Measurements from ENCODE around the gene CLDN9.

The CLDN9 gene

DNA sequence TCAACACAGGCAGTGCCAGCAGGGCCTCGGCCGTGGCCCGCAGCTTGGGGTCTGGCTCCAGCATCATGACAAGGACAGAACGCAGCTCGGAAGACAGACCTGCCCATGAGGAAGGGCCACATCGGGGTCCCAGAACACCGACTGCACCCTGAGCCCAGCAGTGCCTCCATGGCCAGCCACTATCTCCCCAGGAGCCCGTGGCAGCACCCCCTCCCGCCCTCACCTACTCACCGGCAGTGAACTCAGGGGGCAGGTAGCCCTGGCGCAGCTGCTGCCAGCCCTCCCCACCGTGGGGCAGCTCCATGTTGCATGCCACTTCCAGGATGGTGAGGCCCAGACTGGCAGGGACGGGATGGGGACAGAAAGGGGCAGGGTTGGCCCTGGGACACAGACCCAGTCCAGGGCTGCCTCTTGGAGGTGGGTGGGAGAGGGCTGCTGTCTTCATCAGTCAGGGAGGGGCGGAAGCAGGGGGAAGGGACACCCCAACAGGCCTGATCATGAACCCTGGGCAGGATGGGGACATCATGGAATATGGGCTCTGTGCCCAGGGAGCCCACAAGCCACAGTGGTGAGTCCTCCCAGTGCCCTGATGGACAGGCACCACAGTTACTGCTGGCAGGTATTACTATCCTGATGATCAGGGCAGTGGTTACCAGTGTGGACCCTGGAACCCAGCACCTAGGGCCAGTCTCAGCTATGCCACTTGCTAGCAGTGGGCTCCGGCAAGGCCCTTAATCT, 38.2 kb upstream of the CLDN9 start:
- DNase-seq = no peak

DNA sequence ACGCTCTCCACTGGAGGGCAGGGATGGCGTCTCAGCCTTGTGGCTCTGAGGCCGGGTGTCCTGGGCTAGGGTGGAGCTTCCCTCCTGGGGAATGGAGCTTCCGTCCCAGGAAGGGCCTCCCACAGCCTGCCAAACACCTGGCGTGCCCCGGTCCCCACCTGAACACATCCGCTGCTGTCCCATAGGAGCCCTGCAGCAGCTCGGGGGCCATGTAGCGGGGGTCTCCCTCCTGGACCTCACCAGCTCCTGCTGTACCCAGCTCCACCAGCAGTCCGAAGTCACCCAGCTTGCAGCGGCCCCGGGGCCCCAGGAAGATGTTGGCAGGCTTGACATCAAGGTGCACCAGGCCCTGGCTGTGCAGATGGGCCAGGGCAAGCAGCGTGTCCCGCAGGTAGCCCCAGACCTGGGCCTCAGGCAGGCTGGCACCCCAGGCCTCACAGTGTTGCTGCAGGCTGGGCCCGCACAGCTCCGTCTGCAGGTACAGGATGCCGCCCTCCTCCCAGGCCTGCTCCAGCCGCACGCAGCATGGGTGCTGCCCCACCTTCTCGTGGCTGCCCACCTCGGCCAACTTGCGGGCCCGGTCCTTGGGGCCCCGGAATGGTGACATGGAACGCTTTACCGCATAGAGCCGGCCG, 37.4 kb upstream of the CLDN9 start:
- no peak for DNase-seq

DNA sequence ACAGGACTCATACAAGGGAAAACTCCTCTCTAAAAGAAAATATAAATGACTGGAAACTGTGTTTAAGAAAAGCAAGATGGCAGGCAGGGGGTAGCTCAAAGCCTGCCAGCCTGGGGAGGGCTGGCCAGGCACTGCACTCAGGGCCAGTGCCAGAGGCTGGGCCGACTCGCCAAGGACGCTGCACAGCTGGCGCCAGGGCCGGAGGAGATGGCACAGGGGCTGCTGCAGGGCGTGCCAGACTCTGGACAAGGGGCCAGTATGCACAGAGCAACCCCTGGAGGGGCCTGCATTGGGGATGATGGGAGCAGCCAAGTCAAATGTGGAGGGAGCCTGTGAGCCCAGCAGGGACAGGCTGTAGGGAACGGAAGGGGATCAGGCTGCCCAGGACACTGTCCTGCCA, 36.5 kb upstream of the CLDN9 start:
- DNase-seq = no peak

DNA sequence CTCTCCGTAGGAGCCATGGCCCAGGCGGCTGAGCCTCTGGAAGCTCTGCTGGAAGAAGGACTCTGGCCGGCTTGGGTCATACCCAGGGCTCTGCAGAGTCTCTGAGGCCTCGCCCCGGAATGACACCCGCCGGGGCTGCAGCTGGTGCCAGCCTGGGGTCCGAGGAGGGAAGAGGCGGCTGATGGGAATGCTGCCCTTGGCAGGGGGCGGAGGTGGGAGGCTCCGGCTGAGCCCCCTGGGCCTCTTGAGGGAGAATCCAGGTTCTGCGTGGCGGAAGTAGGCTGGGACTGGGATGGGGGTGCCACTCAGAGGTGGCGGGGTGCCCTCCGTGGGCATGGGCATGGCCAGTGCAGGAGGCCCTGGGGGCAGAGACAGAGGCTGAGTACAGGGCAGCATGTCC, 36.0 kb upstream of the CLDN9 start:
- DNase-seq = no peak

DNA sequence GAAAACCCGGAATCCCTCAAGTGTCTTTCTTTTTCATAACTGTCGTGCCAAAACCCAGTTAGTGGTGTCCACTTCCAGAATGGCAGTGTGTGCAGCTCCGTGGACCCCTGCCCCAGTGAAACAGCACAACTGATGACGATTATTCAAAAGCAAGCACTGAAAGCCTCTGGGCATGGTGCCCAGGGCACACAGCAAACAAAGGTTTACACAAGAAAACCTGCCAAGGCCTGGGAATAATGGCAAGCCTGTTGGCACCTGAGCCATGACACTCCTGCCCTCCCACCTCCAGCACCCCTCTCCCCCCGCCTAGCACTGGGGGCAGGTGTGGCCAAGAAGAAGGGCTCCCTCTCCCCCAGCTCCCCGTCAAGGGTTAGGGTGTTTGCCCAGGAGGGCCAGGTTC, 35.3 kb upstream of the CLDN9 start:
- DNase-seq = no peak

DNA sequence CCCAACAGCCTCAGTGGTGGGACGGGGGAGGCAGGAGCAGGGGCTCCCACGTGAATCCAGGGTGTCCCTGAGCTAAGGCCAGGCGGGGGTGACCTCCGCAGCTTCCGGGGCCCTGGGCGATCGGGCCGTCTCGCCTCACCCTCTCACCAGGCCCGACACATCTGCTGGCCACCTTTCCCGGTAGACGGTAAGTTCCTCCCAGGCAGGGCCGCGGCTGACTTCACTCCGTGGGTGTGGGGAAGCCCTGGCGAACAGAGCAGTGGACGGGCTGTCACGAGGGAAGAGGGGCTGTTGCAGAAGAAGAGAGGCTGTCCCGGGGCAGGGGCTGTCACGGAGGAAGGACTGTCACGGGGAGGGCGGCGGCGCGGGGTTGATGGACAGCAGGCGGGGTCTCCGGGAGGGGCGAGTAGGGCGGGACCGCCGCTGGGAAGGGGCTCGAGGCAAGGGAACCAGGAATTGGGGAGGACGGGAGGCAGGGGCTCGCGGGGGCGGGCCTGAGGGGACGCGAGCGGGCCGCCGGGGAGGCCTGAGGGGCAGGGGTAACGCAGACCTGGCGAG, 33.0 kb upstream of the CLDN9 start:
- peak; percentile 50 for DNase-seq

DNA sequence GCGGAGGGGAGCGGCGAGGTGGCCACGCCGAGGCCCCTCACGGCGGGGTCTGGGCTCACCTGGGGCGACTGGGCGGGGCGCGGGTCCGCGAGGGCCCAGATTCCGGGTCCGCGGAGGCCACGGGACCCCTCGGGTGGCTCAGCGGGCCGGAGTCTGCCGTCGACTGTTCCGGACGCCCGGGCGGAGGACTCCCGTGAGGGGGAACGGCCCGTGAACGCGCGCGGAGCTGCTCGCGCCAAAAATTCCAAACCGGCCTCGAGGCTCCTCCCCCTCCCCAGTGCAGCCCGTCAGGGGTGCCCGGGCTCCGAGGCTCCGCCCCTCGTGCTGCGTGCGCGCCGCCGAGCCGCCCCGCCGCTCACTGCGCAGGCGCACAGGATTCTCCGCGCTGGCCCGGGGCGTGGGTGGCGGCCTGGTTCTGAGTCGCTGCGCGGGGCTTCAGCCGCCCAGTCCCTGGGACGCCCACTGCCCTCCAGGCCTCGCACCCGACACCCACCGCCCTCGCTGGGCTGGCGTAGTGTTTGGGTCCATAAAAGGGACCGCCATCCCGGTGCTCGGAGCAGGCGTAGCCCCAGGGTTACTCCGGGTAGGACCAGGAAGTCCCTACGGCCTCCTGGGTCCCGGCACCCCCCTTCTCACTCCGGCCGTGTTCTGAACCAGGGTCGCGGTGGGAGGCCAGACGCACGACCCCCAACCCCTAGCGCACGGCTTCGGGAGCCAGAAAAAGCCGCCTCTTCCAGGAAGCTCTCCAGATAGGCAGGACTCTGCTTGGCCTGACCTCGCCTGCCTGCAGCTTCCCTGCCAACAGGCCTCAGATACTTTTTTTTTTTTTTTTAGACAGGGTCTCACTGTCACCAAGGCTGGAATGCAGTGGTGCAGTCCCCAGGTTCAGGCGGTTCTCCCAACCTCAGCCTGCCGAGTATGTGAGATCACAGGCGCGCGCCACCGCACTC, 32.2 kb upstream of the CLDN9 start, which contains the start of gene PKMYT1:
Gene PKMYT1 (minus strand): TSS at position 220 of the 950 bp plus-strand sequence. CDS start 789 bp downstream, outside the sequence.
- DNase-seq = peak; percentile 97

DNA sequence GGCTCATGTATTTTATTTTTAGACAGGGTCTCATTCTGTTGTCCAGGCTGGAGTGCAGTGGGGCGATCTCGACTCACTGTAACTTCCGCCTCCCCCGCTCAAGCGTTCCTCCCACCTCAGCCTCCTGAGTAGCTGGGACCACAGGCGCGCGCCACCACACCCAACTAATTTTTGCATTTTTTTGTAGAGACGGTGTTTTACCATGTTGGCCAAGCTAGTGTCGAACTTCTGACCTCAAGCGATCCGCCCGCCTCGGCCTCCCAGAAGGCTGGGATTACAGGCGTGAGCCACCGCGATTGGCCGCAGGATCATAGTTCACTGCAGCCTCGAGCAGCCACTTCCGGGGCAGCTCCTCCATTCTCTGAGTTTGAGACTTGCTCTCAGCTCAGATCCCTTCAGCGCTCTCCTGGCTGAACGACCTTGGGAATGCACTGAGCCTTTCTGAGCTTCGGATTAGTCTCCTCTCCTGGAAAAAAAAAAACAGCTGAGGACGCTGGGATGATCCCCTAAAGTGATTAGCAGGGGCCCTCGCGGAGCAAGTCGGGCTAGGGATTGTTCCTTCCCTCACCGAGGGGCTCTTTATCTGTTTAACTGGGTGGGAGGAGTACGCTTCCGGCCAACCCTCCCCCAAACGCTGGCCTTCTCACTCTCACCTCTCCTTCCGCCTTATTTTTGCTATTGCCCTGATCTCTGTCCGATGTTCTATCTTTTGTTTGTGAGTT, 31.4 kb upstream of the CLDN9 start:
- DNase-seq = no peak

DNA sequence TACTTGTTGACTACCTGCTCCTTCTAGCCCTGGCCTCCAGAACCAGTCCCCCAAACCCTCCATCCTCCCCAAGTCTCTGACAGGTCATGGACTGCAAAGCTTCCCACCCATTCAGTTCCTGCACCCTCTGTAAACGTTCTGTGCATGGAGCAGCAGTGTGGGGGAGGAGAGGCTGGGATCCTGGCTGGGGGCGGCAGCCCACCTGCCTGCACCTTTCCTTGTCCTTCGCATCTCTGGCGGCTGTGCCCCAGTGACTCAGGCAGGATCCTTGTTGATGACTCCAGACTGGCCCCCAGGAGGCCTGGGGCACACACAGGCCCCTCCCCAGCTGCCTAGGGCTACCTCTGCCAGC, 30.8 kb upstream of the CLDN9 start:
- DNase-seq = no peak

DNA sequence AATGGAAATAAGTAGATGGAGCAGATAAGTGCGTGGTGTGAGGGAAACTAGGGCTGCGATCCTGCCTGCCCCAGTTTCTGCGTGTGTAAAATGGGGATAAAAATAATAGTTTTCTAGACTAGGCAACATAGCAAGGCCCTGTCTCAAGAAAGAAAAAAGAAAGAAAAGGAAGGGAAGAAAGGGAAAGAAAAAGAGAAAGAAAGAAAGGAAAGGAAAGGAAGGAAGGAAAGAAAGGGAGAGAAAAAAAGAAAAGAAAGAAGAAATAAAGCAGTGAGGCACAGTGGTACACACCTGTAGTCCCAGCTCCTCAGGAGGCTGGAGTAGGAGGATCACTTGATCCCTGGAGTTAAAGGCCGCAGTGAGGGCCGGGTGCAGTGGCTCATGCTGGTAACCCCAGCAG, 30.3 kb upstream of the CLDN9 start:
- no peak for DNase-seq

DNA sequence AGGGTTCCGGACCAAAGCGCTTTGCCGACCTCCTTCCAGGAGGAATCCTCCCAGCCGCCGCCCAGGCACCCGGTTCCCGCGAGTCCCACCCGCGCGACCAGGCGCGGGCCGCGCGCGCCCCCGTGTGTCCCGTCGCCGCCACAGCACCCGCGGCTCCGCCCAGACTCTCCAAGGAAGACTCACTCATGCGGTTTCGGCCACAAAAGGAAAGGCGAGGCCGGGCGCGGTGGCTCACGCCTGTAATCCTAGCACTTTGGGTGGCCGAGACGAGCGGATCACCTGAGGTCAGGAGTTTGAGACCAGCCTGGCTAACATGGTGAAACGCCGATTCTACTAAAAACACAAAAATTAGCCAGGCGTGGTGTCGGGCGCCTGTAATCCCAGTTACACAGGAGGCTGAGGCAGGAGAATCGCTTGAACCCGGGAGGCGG, 29.0 kb upstream of the CLDN9 start:
- peak; percentile 89 for DNase-seq

DNA sequence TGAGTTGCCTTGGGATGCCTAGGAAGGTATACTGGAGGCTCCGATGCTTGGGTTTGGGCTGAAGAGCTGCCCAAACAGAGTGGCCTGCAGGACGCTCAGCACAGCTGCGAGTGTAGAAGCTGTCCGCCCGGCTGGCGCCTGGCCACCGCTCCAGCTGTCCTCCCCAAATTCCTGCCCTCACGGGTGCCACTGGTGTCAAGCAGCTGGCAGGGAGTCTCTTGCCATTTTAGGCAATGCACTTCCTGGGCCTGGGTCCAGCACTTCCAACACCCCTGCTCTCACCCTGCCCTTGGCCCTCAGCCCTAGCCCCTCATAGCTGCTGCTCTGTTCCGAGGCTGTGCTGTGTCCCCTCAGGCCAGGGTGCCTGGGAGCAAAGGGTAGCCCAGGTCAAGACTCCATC, 27.3 kb upstream of the CLDN9 start:
- DNase-seq = no peak

DNA sequence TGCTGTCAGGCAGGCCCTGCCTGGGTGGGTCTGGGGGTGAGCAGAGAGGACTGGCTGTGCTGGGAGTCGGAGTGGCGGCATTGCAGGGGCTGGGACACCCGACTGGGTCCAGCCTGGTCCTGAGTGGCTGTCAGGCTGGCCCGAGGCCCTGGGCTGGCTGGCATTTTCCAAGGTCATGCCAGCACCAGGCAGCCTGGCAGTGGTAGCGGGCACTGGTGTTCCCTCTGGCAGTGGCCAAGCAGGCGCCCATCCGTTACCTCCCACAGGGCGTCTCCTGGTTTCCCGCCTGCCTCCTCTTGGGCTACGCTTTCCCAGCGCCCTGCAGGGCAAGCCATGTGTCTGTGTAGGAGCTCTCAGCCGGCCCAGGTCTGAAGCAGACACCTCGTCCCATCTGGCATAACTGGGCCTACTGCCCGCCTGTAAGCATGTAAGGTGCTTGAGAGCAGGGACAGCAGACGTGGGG, 26.8 kb upstream of the CLDN9 start:
- DNase-seq = no peak

DNA sequence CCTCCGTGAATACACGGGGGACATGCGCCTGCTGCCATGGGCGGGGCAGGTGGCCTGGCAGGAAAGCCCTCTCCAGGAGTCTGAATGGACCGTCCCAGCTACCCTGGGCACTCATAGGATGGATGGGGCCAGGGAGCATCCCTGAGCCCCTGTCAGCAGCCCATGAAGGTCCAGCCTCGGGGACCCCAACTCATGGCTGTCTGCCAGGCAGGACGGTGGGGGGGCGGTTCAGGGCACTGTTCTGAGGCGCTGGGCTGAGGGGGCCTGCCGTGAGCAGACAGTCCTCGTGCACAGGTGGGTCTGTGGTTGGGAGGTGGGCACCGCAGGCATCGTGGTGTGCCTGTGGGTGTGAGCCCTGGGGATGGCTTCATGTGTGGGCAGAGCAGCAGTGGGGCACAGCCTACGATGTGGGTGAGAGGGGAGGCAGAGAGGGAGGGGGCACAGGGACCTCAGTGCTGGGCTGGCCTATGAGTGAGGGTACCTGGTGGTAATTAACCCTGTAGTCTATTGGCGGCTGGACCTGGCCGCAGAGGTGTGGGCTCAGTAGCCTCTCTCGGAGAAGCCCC, 26.0 kb upstream of the CLDN9 start:
- DNase-seq = no peak

DNA sequence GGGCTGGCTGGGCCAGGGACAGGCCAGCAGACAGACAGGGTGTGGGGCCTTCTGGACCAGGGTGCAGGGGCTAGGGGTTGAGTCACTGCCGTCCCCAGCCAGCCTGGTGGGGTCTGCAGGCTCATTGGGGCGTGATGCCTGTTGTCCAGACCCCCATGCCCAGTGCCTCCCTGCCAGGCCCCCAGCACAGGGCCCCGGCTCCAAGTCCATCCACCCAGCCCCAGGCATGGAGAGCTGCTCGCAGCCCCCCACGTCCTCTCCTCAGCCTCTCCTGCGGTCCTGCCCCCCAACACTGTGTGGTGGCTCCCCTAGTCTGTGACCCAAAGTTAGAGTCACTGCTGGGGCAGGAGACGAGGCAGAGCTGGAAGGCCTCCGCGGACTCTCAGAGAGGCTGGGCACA, 25.4 kb upstream of the CLDN9 start:
- no peak for DNase-seq

DNA sequence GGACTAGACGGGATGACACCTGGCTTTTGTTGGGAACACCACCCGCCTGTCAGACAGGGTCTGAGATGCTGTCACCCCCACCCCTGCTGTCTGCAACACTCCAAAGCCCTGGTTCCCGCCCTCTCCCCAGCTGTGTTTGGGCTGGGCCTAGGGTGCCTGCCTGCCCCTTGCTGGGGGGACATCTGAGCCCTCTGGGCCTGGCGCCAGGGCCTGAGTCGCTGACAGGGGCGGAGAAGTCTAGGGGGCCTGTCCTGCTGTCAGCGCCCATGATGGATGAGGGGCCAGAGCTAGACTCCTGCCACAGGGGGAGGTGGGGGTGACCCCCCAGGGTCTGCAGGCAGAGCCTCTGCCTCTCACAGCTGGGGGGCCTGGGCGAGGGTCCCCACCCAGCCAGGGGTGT, 24.9 kb upstream of the CLDN9 start:
- DNase-seq = no peak

DNA sequence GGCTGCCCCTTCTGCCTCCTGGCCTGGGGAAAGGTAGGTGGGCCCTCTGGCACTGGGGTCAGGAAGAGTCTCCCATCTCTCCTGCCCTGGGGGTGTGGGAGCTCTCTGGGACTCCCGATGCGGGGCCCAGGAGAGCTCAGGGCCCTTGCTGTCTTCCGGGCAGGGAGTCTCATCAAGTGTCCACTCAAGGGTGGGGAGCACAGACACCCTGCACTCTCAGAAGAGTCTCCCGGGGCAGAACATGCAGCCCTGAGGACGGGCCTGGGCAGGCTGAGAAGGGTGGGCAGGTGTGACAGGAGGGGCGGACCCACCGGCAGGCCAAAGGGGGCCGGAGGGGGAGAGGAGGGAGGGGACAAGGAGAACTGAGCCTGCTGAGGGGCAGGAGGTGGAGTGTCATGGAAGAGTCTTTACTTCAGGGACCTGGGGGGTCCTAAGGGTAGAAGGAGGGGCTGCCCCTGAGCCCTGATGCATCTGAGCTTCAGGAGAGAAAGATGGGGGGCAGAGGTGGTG, 24.1 kb upstream of the CLDN9 start:
- no peak for DNase-seq

DNA sequence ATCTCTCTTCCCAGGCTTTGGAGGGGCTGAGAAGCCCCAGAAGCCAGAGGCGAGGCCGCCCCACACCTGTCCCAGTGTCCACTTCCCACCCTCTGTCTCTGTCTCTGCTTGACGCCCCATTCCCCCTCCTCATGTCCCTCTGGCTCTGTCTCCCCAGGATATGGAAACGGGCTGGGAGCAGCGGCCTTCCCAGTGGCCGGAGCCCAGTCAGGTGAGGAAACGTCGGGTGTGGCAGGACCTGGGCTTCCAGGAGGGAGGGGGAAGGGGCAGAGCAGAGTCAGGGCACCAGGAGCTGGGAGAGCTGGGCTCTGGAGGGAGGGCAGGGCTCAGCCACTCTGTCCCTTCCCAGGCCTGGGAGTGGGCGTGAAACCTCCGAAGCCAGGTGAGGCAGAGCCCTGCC, 21.8 kb upstream of the CLDN9 start:
- DNase-seq = no peak

DNA sequence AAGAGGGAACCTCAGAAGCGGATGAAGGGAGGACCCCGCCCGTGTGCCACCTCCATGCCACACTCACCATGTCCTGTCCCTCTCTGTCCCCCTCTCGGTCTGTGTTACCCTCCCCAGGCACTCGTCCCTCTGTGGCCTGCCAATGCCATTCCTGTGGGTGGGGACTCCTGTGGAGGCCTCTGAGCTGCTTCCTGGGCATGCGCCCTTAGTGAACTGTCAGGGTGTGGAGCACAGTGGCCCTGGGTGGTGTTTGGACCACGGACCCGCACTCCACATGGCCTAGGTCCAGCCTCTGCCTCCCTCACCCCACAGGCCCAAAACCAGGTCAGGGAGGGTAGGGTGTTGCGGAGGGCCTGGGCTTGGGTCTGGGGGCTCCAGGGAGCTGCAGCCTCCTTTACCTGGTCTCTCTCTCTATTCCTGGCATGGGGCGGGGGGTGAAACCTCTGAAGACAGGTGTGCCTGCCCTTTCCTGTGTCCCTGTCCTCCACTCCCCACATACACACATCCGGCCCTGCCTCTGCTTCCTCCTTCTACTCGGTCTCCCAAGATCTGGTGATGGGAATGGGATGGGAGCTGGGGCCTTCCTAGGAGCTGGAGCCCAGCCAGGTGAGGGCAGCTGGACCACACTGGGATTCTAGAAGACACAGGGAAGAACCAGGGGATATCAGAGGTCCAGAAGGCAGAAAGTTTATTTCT, 21.0 kb upstream of the CLDN9 start:
- DNase-seq = no peak

DNA sequence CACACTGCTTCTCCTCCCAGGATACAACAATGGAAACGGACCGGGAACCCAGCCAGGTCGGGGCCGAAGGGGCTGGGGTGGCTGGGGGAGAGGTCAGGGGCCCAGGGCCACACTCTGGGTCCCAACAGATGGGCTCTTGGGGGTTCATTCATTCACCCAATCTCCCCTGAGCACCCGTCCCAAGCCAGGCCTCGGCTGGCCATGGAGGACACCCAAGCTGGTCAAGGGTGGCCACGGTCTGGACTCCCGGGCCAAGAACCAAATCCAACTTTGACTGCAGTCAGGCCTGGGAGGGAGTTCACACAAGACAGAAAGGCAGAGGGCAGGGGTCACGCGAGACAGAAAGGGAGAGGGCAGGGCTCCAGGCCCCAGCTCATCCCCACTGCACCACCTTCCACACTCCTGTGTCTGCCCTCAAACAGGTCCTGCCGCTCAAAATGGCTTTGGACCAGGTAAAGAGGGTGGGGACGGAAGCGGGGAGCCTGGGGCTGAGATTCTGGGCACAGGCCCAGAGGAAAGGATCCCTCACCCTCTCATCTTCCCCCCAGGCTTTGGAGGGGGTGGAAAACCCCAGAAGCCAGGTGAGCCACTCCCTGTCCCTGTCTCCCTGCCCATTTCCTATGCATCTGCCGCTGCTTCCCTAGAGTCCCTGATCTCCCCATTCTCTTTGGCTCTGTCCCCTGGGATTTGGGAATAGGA, 20.2 kb upstream of the CLDN9 start:
- DNase-seq = no peak

DNA sequence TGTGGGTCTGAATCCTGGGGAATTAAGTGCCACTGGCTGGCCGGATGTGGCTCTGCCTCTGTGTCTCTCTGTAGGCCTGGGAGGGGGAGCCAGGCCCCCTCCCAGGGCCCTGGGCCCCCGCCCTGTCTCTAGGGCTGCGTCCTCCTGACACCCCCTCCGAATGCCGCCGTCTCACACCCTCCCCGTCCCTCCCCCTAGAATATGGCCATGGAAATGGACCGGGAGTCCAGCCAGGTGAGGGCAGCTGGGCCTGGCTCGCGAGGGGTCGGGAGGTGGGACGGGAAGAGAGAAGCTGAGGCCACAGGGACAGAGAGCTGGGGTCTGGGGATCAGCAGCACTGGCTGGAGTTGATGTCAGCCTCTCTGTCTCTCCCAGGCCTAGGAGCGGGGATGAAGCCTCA, 16.4 kb upstream of the CLDN9 start:
- DNase-seq = no peak

Data from activated CD4-positive, alpha-beta T cell treated with anti-CD3 and anti-CD28 coated beads, Interleukin-2, Interleukin-6, amounts not matched to agents 100 ng/mL and 50 ng/mL, durations not matched to agents 16 hours and 8 hours (primary cell).